HepG2 (cell line): ENCODE data around the gene DHRS11. TPM values are rescaled to one million over a fixed set of nuclear protein-coding genes. Genes with fewer than 3 reads are reported as not detected.

ENCODE experiments used
- AGO2 ChIP-seq: fragments of 200-400 bp; formaldehyde crosslinking; optimal IDR thresholded peaks from 2 replicates; pipeline ENCODE3; 2017; ENCODE audit warnings: mild to moderate bottlenecking, low read depth, low read length, moderate library complexity
- AKAP8 ChIP-seq: sonication (generic); formaldehyde crosslinking; IDR thresholded peaks from 2 replicates; pipeline ENCODE4 v1.5.1; 2020; ENCODE audit warnings: mild to moderate bottlenecking, missing genetic modification reagents
- ATF7-NPFF ChIP-seq: sonication (generic); formaldehyde crosslinking; IDR thresholded peaks from 2 replicates; pipeline ENCODE4 v1.8.1; 2023; ENCODE audit warnings: mild to moderate bottlenecking, low read depth, missing genetic modification reagents, moderate library complexity
- CENPX ChIP-seq: sonication (generic); formaldehyde crosslinking; IDR thresholded peaks from 2 replicates; pipeline ENCODE4 v1.9.0; 2021; ENCODE audit warnings: mild to moderate bottlenecking, missing genetic modification reagents, moderate library complexity
- IRX3 ChIP-seq: sonication (generic); formaldehyde crosslinking; IDR thresholded peaks from 2 replicates; pipeline ENCODE4 v1.8.1; 2023; ENCODE audit warnings: mild to moderate bottlenecking, low read depth, missing genetic modification reagents, borderline replicate concordance
- NFATC3 ChIP-seq: sonication (generic); formaldehyde crosslinking; IDR thresholded peaks from 2 replicates; pipeline ENCODE4 v1.5.1; 2020; ENCODE audit warnings: mild to moderate bottlenecking, missing genetic modification reagents
- POLR2A ChIP-seq, 2 experiments: IDR thresholded peaks; 2 replicates each; pipeline ENCODE4 v1.6.1; 2011; ENCODE audit warnings: low read depth in 2 of 2, low read length in 2 of 2, mild to moderate bottlenecking in 1 of 2, moderate library complexity in 1 of 2; ENCODE audit not compliant: insufficient read depth in 1 of 2
- PRDM10 ChIP-seq: sonication (generic); formaldehyde crosslinking; IDR thresholded peaks from 2 replicates; pipeline ENCODE4 v1.4.0; 2020; ENCODE audit warnings: low read depth, missing genetic modification reagents
- ZNF17 ChIP-seq: sonication (generic); formaldehyde crosslinking; IDR thresholded peaks from 2 replicates; pipeline ENCODE4 v1.5.0; 2020; ENCODE audit warnings: mild to moderate bottlenecking, missing genetic modification reagents
- ZNF550 ChIP-seq: sonication (generic); formaldehyde crosslinking; IDR thresholded peaks from 2 replicates; pipeline ENCODE4 v1.4.0; 2020; ENCODE audit warnings: mild to moderate bottlenecking, missing genetic modification reagents, borderline replicate concordance
- ZNF672 ChIP-seq: sonication (generic); formaldehyde crosslinking; IDR thresholded peaks from 2 replicates; pipeline ENCODE4 v1.8.1; 2022; ENCODE audit warnings: missing genetic modification reagents
- ZNF772 ChIP-seq: sonication (generic); formaldehyde crosslinking; IDR thresholded peaks from 2 replicates; pipeline ENCODE4 v1.5.0; 2020; ENCODE audit warnings: mild to moderate bottlenecking, missing genetic modification reagents
- ZNF782 ChIP-seq: sonication (generic); formaldehyde crosslinking; IDR thresholded peaks from 2 replicates; pipeline ENCODE4 v1.4.0; 2020; ENCODE audit warnings: missing genetic modification reagents, mild to moderate bottlenecking, borderline replicate concordance
- ZNF850 ChIP-seq: sonication (generic); formaldehyde crosslinking; conservative IDR thresholded peaks from 2 replicates; pipeline ENCODE4 v1.9.0; 2021; ENCODE audit warnings: mild to moderate bottlenecking, missing genetic modification reagents
- ZNF878 ChIP-seq: sonication (generic); formaldehyde crosslinking; IDR thresholded peaks from 2 replicates; pipeline ENCODE4 v1.8.1; 2023; ENCODE audit warnings: mild to moderate bottlenecking, missing genetic modification reagents, moderate library complexity
- polyA plus RNA-seq, 8 experiments: library from polyadenylated mRNA; depleted of rRNA in 3 of 8; stranded (reverse) in 7 of 8; unstranded in 1 of 8; fragments of >200 nt; fragmentation: Illumina TruSeq in 4 of 8; extraction: Trizol in 4 of 8; gene quantifications; 2 replicates each; pipeline versions ENCODE4 v1.2.1 to v1.2.3, GENCODE V29; 2011 to 2016; ENCODE audit warnings: low read depth in 4 of 8, missing spikeins in 1 of 8, mixed read lengths in 1 of 8; ENCODE audit not compliant: insufficient read depth in 1 of 8
- total RNA-seq, 5 experiments: library from RNA; depleted of rRNA; stranded (reverse); fragments of >200 nt; fragmentation: Illumina TruSeq; extraction: Trizol; gene quantifications; 2 replicates each; pipeline ENCODE4 v1.2.3, GENCODE V29; 2016; ENCODE audit warnings: low read depth in 1 of 5
- TF ChIP-seq, protein P1 (sequence below): sonication (generic); formaldehyde crosslinking; conservative IDR thresholded peaks from 2 replicates; pipeline ENCODE4 v1.5.0; 2020; ENCODE audit warnings: missing genetic modification reagents
- TF ChIP-seq, protein P2 (sequence below): sonication (generic); formaldehyde crosslinking; conservative IDR thresholded peaks from 2 replicates; pipeline ENCODE4 v1.4.0; 2020; ENCODE audit warnings: missing genetic modification reagents
- TF ChIP-seq, protein P3 (sequence below): sonication (generic); formaldehyde crosslinking; IDR thresholded peaks from 2 replicates; pipeline ENCODE4 v1.4.0; 2020; ENCODE audit warnings: missing genetic modification reagents

DHRS11 gene
- total and polyA plus RNA-seq, 2 of the 13 experiments (the other 11 are each of a cell fraction or from before 2014, with no cell fraction given), result 28.4 to 41.9 TPM

DNA sequence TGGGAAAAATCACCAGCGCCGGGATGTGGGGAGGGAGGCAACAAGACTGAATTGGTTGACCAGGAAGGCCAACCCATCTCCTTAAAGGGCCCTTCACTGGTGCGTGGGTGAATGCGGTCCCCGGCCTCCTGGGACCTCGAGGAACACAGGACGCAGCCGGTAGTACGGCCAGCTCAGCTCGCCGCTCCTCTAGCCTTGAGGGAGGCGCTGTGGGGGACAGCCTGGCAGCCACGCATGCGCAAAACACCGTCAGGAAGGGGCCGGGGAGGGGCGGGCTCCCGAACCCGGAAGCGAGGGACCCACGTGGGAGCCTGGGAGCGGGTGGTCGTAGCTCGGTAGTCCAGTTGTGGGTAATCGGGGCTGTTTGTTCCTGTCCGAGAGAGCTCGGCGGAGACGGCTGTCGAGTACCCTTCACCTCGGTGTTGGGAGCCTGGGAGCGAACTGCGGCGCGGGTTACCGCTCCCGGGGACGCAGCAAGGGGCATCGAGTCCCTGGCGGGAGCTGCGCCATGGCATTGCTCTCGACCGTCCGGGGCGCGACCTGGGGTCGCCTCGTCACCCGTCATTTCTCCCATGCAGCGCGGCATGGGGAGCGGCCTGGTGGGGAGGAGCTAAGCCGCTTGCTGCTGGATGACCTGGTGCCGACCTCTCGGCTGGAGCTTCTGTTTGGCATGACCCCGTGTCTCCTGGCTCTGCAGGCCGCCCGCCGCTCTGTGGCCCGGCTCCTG is 9.8 kb downstream of the DHRS11 start, which contains the start of gene MRM1 (continued):
- TF ChIP-seq, protein P1, sequence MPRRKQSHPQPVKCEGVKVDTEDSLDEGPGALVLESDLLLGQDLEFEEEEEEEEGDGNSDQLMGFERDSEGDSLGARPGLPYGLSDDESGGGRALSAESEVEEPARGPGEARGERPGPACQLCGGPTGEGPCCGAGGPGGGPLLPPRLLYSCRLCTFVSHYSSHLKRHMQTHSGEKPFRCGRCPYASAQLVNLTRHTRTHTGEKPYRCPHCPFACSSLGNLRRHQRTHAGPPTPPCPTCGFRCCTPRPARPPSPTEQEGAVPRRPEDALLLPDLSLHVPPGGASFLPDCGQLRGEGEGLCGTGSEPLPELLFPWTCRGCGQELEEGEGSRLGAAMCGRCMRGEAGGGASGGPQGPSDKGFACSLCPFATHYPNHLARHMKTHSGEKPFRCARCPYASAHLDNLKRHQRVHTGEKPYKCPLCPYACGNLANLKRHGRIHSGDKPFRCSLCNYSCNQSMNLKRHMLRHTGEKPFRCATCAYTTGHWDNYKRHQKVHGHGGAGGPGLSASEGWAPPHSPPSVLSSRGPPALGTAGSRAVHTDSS (CRISPR knock-in tag), result no peak
- TF ChIP-seq ZNF550 (CRISPR knock-in tag), result no peak
- TF ChIP-seq IRX3 (CRISPR knock-in tag), result no peak
- peak; percentile 86 to 91 for TF ChIP-seq POLR2A (IDR thresholded peaks at IDR 0.05; ENCODE audit: insufficient read depth in 1 of 2, low read depth in 2 of 2, low read length in 2 of 2)
- peak; percentile 83; the same call in 1 of the 2 replicates for TF ChIP-seq ATF7-NPFF (CRISPR knock-in tag)
- TF ChIP-seq, protein P2, sequence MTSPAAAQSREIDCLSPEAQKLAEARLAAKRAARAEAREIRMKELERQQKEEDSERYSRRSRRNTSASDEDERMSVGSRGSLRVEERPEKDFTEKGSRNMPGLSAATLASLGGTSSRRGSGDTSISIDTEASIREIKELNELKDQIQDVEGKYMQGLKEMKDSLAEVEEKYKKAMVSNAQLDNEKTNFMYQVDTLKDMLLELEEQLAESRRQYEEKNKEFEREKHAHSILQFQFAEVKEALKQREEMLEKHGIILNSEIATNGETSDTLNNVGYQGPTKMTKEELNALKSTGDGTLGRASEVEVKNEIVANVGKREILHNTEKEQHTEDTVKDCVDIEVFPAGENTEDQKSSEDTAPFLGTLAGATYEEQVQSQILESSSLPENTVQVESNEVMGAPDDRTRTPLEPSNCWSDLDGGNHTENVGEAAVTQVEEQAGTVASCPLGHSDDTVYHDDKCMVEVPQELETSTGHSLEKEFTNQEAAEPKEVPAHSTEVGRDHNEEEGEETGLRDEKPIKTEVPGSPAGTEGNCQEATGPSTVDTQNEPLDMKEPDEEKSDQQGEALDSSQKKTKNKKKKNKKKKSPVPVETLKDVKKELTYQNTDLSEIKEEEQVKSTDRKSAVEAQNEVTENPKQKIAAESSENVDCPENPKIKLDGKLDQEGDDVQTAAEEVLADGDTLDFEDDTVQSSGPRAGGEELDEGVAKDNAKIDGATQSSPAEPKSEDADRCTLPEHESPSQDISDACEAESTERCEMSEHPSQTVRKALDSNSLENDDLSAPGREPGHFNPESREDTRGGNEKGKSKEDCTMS (CRISPR knock-in tag), result no peak
- TF ChIP-seq ZNF850 (CRISPR knock-in tag), result no peak
- TF ChIP-seq CENPX, result no peak
- TF ChIP-seq AGO2, result peak; percentile 96
- no peak; the same call in 1 of the 2 replicates for TF ChIP-seq ZNF772 (CRISPR knock-in tag)
- TF ChIP-seq, protein P3, sequence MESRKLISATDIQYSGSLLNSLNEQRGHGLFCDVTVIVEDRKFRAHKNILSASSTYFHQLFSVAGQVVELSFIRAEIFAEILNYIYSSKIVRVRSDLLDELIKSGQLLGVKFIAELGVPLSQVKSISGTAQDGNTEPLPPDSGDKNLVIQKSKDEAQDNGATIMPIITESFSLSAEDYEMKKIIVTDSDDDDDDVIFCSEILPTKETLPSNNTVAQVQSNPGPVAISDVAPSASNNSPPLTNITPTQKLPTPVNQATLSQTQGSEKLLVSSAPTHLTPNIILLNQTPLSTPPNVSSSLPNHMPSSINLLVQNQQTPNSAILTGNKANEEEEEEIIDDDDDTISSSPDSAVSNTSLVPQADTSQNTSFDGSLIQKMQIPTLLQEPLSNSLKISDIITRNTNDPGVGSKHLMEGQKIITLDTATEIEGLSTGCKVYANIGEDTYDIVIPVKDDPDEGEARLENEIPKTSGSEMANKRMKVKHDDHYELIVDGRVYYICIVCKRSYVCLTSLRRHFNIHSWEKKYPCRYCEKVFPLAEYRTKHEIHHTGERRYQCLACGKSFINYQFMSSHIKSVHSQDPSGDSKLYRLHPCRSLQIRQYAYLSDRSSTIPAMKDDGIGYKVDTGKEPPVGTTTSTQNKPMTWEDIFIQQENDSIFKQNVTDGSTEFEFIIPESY (CRISPR knock-in tag), result no peak
- TF ChIP-seq ZNF782 (CRISPR knock-in tag), result no peak
- TF ChIP-seq ZNF878, result peak; percentile 93
- TF ChIP-seq NFATC3 (CRISPR knock-in tag), result no peak
- TF ChIP-seq AKAP8 (CRISPR knock-in tag), result peak; percentile 88
- 0 out of 2 replicates have a peak, but pooled peaks have one; percentile 19 for TF ChIP-seq PRDM10 (CRISPR knock-in tag)
- TF ChIP-seq ZNF672 (CRISPR knock-in tag), result no peak
- TF ChIP-seq ZNF17 (CRISPR knock-in tag), result peak; percentile 77; the same call in 1 of the 2 replicates
